ENCODE data around the gene PDCD4. TPM values are rescaled to one million over a fixed set of nuclear protein-coding genes. Genes with fewer than 3 reads are reported as not detected.

Gene PDCD4
- total and polyA plus RNA-seq, 2 of the 13 experiments (the other 11 are each of a cell fraction or from before 2014, with no cell fraction given): 22.8 to 56.2 TPM

GRCh38 chr10:110822035-110822711 is 49.6 kb upstream of the PDCD4 start:
- H3K9ac ChIP-seq (ENCODE audit: insufficient read depth, low read depth, low read length): no peak overlapping the region
- H3K4me1 ChIP-seq (ENCODE audit: insufficient read depth, low read length): peaks cover 52% of the 10 kb centered on the region
- H4K20me1 ChIP-seq (ENCODE audit: insufficient read depth, low read length): no peaks in the 10 kb centered on the region
- H3K27me3 ChIP-seq (ENCODE audit: control insufficient read depth in 1 of 2, insufficient read depth in 2 of 2, low read length in 2 of 2): no peaks in the 10 kb centered on the region; a peak in 1 of 5 replicates
- intact Hi-C loops (cut with micrococcal nuclease; ENCODE audit: unreplicated experiment): no loop called here
- POLR2A ChIA-PET: interaction anchor here (0.9 kb wide), 1 partner anchor 49 kb away, joined by 3 read pairs; the partner anchor contains the start of gene PDCD4
- H3K4me3 ChIP-seq (replicated peaks in 1 of 3; ENCODE audit: insufficient read depth in 1 of 3, low read depth in 2 of 3, low read length in 3 of 3): no peak overlapping the region
- WGBS (ENCODE audit: low lambda C conversion rate): 50% methylated on average over 4 of the region's 4 CpGs
- no peak overlapping the region for H3K4me2 ChIP-seq (ENCODE audit: low read depth, low read length)
- FAIRE-seq (no peak), DNase-seq (ENCODE audit: low spot score) (no peak), ATAC-seq (no peak)
- TF ChIP-seq HNRNPL (IDR thresholded peaks at IDR 0.05; ENCODE audit: low read depth, low read length): no peak
- TF ChIP-seq POGK (CRISPR knock-in tag; conservative IDR thresholded peaks at IDR 0.05): no peak
- no peak for TF ChIP-seq TP53 (CRISPR knock-in tag; conservative IDR thresholded peaks at IDR 0.05)
- TF ChIP-seq ZNF274 (CRISPR knock-in tag; IDR thresholded peaks at IDR 0.05): no peak
- TF ChIP-seq REPIN1 (CRISPR knock-in tag; IDR thresholded peaks at IDR 0.05; ENCODE audit: borderline replicate concordance, low read depth): no peak
- TF ChIP-seq FOXO1 (CRISPR knock-in tag; IDR thresholded peaks at IDR 0.05): no peak
- TF ChIP-seq NFRKB (IDR thresholded peaks at IDR 0.05): no peak
- TF ChIP-seq ERF (CRISPR knock-in tag; IDR thresholded peaks at IDR 0.05): no peak
- TF ChIP-seq ZGPAT (CRISPR knock-in tag; IDR thresholded peaks at IDR 0.05): no peak
- TF ChIP-seq ZNF451 (CRISPR knock-in tag; IDR thresholded peaks at IDR 0.05): no peak
- TF ChIP-seq SMYD3 (CRISPR knock-in tag; IDR thresholded peaks at IDR 0.05): no peak
- TF ChIP-seq MATR3 (CRISPR knock-in tag; IDR thresholded peaks at IDR 0.05): no peak
- TF ChIP-seq ZBTB10 (CRISPR knock-in tag; IDR thresholded peaks at IDR 0.05; ENCODE audit: borderline replicate concordance): no peak
- no peak for TF ChIP-seq ZSCAN12 (CRISPR knock-in tag; IDR thresholded peaks at IDR 0.05)
- no peak overlapping the region for H2AFZ ChIP-seq (ENCODE audit: low read length)
- H3K27ac ChIP-seq (ENCODE audit: extremely low read length, insufficient read depth, low read length): no peak overlapping the region
- CTCF ChIA-PET (ENCODE audit: low intra/inter-chr PET ratio, low total read pairs): no interaction called here
- BruUV-seq (replicated peaks): no TSS peak
- H3K79me2 ChIP-seq (ENCODE audit: insufficient read depth, low read length): no peaks in the 10 kb centered on the region
- in situ Hi-C loops (cut with HindIII; ENCODE audit: extremely low pct_ligation_motif_present, low pct_unique_long_range_greater_than_20kb): no loop called here
- no peaks in the 10 kb centered on the region for H3K9me3 ChIP-seq (ENCODE audit: low read length)
- H3K36me3 ChIP-seq (replicated peaks in 1 of 2; ENCODE audit: control insufficient read depth in 1 of 2, insufficient read depth in 2 of 2, low read length in 2 of 2): no peaks in the 10 kb centered on the region
